Heart left ventricle (tissue), 13 donors: Measurements from ENCODE around the gene ZNF618.

Experiments used
- CTCF ChIP-seq, 12 donors: fragments of 200-600 bp; sonication (generic) in 4 of 12; IDR thresholded peaks; one replicate each; pipeline versions ENCODE4 v1.5.0 to v1.8.0; 2018 to 2022; ENCODE audit warnings: antibody characterized with exemption in 12 of 12, mild to moderate bottlenecking in 5 of 12
- POLR2A ChIP-seq, 2 donors: fragments of 450-650 bp; IDR thresholded peaks; one replicate each; pipeline ENCODE4 v1.6.1; 2017; ENCODE audit warnings: antibody characterized with exemption in 2 of 2, mild to moderate bottlenecking in 2 of 2, moderate library complexity in 2 of 2
- donor health status: ischemic (EF 13 %, LVEDD 7.1; RV severe dilation, severe dysfunction).
- donor health status: DM: no; HTN: yes; CAD: no.
- donor health status: DM: no; HTN: no; CAD: no.
- donor health status: ischemic (EF 25% LVEDD 6.9; RV normal size, moderate dysfunction).
- donor health status: ischemic (EF 25% LVEDD 5.7; RV mildly dilated, moderate dysfunction).
- donor health status: ischemic (EF 35%, LVEDD 5.7; RV mildly dilated, moderate dysfunction).
- donor health status: nonischemic (EF 11% LVEDD 7.7; RV severe dilation, severe dysfunction).
- donor health status: DM: yes; HTN: yes; CAD: no.
- donor health status: PGD.
- donor health status: ischemic (EF 29% LVEDD 5.4; RV normal size, mild dysfunction).
- donor health status: nonischemic (EF 23%, LVEDD 6.1; RV moderate dilation, normal function).

GRCh38 chr9:113898151-113898550 is 22.0 kb downstream of the ZNF618 start:
- TF ChIP-seq CTCF (IDR thresholded peaks at IDR 0.05), result no peak
- no peak for TF ChIP-seq POLR2A (IDR thresholded peaks at IDR 0.05)
